ENCODE measurements around the gene LYPD5. TPM values are rescaled to one million over a fixed set of nuclear protein-coding genes. Genes with fewer than 3 reads are reported as not detected.
"Not testable (repeated sequence)": the region's sequence is repeated elsewhere in the genome, so short reads cannot be mapped to it uniquely, and the experiment has no call there.

Gene LYPD5
- not detected in 2 replicates for total RNA-seq (2014; rRNA removed; shearing (Covaris generic); ENCODE audit: low replicate concordance)

- no peaks in the 10 kb centered on the region for H3K9me3 ChIP-seq (ENCODE audit: low read length)
- H3K4me3 ChIP-seq (ENCODE audit: low read length), result no peak within 1 kb of the TSS
- no peaks in the 10 kb centered on the region for H3K4me1 ChIP-seq (ENCODE audit: low read length)
- DNase-seq, result no peak
- no peak within 1 kb of the TSS for H3K9ac ChIP-seq (ENCODE audit: low read length)
- H3K27ac ChIP-seq (ENCODE audit: low read length), result no peak within 1 kb of the TSS
- no peak within 1 kb of the TSS for H3K4me2 ChIP-seq (ENCODE audit: low read depth, low read length, poor library complexity, severe bottlenecking)
- no peaks in the 10 kb centered on the region for H3K79me2 ChIP-seq (ENCODE audit: low read length)
- no peaks in the 10 kb centered on the region for H4K20me1 ChIP-seq (ENCODE audit: insufficient read depth, low read depth, low read length)
- H2AFZ ChIP-seq (ENCODE audit: low read length), result no peak within 1 kb of the TSS
- no peaks in the 10 kb centered on the region for H3K9me2 ChIP-seq (replicated peaks; ENCODE audit: insufficient read depth, low read length)
- H3K36me3 ChIP-seq (ENCODE audit: insufficient read depth, low read length), result no peaks in the 10 kb centered on the region
- no peaks in the 10 kb centered on the region for H3K27me3 ChIP-seq (ENCODE audit: low read length)
These were observed at the start of gene LYPD5 for GRCh38 chr19:43802216-43802951. Gene LYPD5, minus strand, starts transcription at chr19:43802447. Its CDS starts 67 bp downstream, at chr19:43802380.

- DNase-seq, result no peak
- Histone ChIP-seq H3K4me2 (ENCODE audit: low read depth, low read length, poor library complexity, severe bottlenecking) (no peak overlapping the region), H3K4me3 (ENCODE audit: low read length) (no peak overlapping the region), H3K79me2 (ENCODE audit: low read length) (no peaks in the 10 kb centered on the region), H3K27me3 (ENCODE audit: low read length) (no peaks in the 10 kb centered on the region), H3K4me1 (ENCODE audit: low read length) (no peaks in the 10 kb centered on the region), H3K9ac (ENCODE audit: low read length) (no peak overlapping the region), H3K27ac (ENCODE audit: low read length) (no peak overlapping the region), H3K36me3 (ENCODE audit: insufficient read depth, low read length) (peaks cover 38% of the 10 kb centered on the region), H3K9me3 (ENCODE audit: low read length) (peaks cover 65% of the 10 kb centered on the region), H3K9me2 (replicated peaks; ENCODE audit: insufficient read depth, low read length) (no peaks in the 10 kb centered on the region), H4K20me1 (ENCODE audit: insufficient read depth, low read depth, low read length) (no peaks in the 10 kb centered on the region), H2AFZ (ENCODE audit: low read length) (no peak overlapping the region)
These were observed 46.6 kb upstream of the LYPD5 start for GRCh38 chr19:43848821-43849220.

GRCh38 chr19:43847884-43848283 is 45.6 kb upstream of the LYPD5 start:
- H3K79me2 ChIP-seq (ENCODE audit: low read length), result no peaks in the 10 kb centered on the region
- H3K27ac ChIP-seq (ENCODE audit: low read length), result no peak overlapping the region
- no peak overlapping the region for H3K4me2 ChIP-seq (ENCODE audit: low read depth, low read length, poor library complexity, severe bottlenecking)
- no peaks in the 10 kb centered on the region for H3K27me3 ChIP-seq (ENCODE audit: low read length)
- H3K36me3 ChIP-seq (ENCODE audit: insufficient read depth, low read length), result peaks cover 45% of the 10 kb centered on the region
- H3K9ac ChIP-seq (ENCODE audit: low read length), result no peak overlapping the region
- no peak for DNase-seq
- no peak overlapping the region for H3K4me3 ChIP-seq (ENCODE audit: low read length)
- no peaks in the 10 kb centered on the region for H3K4me1 ChIP-seq (ENCODE audit: low read length)
- no peaks in the 10 kb centered on the region for H3K9me2 ChIP-seq (replicated peaks; ENCODE audit: insufficient read depth, low read length)
- peaks cover 65% of the 10 kb centered on the region for H3K9me3 ChIP-seq (ENCODE audit: low read length)
- no peaks in the 10 kb centered on the region for H4K20me1 ChIP-seq (ENCODE audit: insufficient read depth, low read depth, low read length)
- H2AFZ ChIP-seq (ENCODE audit: low read length), result no peak overlapping the region

GRCh38 chr19:43847246-43847645 is 45.0 kb upstream of the LYPD5 start:
- Histone ChIP-seq H3K27ac (ENCODE audit: low read length) (no peak overlapping the region), H3K27me3 (ENCODE audit: low read length) (no peaks in the 10 kb centered on the region), H4K20me1 (ENCODE audit: insufficient read depth, low read depth, low read length) (no peaks in the 10 kb centered on the region), H3K9ac (ENCODE audit: low read length) (no peak overlapping the region), H3K9me3 (ENCODE audit: low read length) (peaks cover 60% of the 10 kb centered on the region), H3K4me2 (ENCODE audit: low read depth, low read length, poor library complexity, severe bottlenecking) (no peak overlapping the region), H3K36me3 (ENCODE audit: insufficient read depth, low read length) (peaks cover 50% of the 10 kb centered on the region), H3K9me2 (replicated peaks; ENCODE audit: insufficient read depth, low read length) (no peaks in the 10 kb centered on the region), H2AFZ (ENCODE audit: low read length) (no peak overlapping the region), H3K79me2 (ENCODE audit: low read length) (no peaks in the 10 kb centered on the region), H3K4me1 (ENCODE audit: low read length) (no peaks in the 10 kb centered on the region), H3K4me3 (ENCODE audit: low read length) (no peak overlapping the region)
- DNase-seq, result no peak

GRCh38 chr19:43842007-43842406 is 39.8 kb upstream of the LYPD5 start:
- Histone ChIP-seq H3K9me2 (replicated peaks; ENCODE audit: insufficient read depth, low read length) (no peaks in the 10 kb centered on the region), H3K79me2 (ENCODE audit: low read length) (no peaks in the 10 kb centered on the region), H3K9me3 (ENCODE audit: low read length) (peaks cover 31% of the 10 kb centered on the region), H3K4me2 (ENCODE audit: low read depth, low read length, poor library complexity, severe bottlenecking) (no peak overlapping the region), H3K4me1 (ENCODE audit: low read length) (no peaks in the 10 kb centered on the region), H3K4me3 (ENCODE audit: low read length) (no peak overlapping the region), H3K36me3 (ENCODE audit: insufficient read depth, low read length) (peaks cover 73% of the 10 kb centered on the region), H2AFZ (ENCODE audit: low read length) (no peak overlapping the region), H4K20me1 (ENCODE audit: insufficient read depth, low read depth, low read length) (no peaks in the 10 kb centered on the region), H3K27ac (ENCODE audit: low read length) (no peak overlapping the region), H3K27me3 (ENCODE audit: low read length) (no peaks in the 10 kb centered on the region), H3K9ac (ENCODE audit: low read length) (no peak overlapping the region)
- no peak for DNase-seq

GRCh38 chr19:43839139-43839538 is 36.9 kb upstream of the LYPD5 start:
- peaks cover 17% of the 10 kb centered on the region for H3K9me3 ChIP-seq (ENCODE audit: low read length)

GRCh38 chr19:43826787-43827754 is 24.8 kb upstream of the LYPD5 start, which contains the start of gene ZNF283:
Gene ZNF283, plus strand, starts transcription at chr19:43827321. Its CDS starts 6,184 bp downstream, at chr19:43833505.
- no peaks in the 10 kb centered on the region for H3K27me3 ChIP-seq (ENCODE audit: low read length)
- H3K4me1 ChIP-seq (ENCODE audit: low read length), result peaks cover 6% of the 10 kb centered on the region
- H4K20me1 ChIP-seq (ENCODE audit: insufficient read depth, low read depth, low read length), result no peaks in the 10 kb centered on the region
- peak within 1 kb of the TSS; percentile 94 for H2AFZ ChIP-seq (ENCODE audit: low read length)
- no peaks in the 10 kb centered on the region; the same call in 1 of the 2 replicates for H3K9me3 ChIP-seq (ENCODE audit: low read length)
- H3K27ac ChIP-seq (ENCODE audit: low read length), result no peak within 1 kb of the TSS
- peaks cover 30% of the 10 kb centered on the region for H3K36me3 ChIP-seq (ENCODE audit: insufficient read depth, low read length)
- H3K9ac ChIP-seq (ENCODE audit: low read length), result peak within 1 kb of the TSS; percentile 74
- no peaks in the 10 kb centered on the region for H3K9me2 ChIP-seq (replicated peaks; ENCODE audit: insufficient read depth, low read length)
- peak within 1 kb of the TSS; percentile 74 for H3K4me3 ChIP-seq (ENCODE audit: low read length)
- H3K4me2 ChIP-seq (ENCODE audit: low read depth, low read length, poor library complexity, severe bottlenecking), result peak within 1 kb of the TSS; percentile 79
- peak; percentile 91 for DNase-seq
- H3K79me2 ChIP-seq (ENCODE audit: low read length), result peaks cover 4% of the 10 kb centered on the region; the same call in 1 of the 2 replicates

More at GRCh38 chr19:43839139-43839538, 36.9 kb upstream of the LYPD5 start:
- Histone ChIP-seq H3K9me2 (replicated peaks; ENCODE audit: insufficient read depth, low read length) (no peaks in the 10 kb centered on the region), H3K4me2 (ENCODE audit: low read depth, low read length, poor library complexity, severe bottlenecking) (no peak overlapping the region), H3K79me2 (ENCODE audit: low read length) (no peaks in the 10 kb centered on the region), H3K27ac (ENCODE audit: low read length) (no peak overlapping the region), H3K4me1 (ENCODE audit: low read length) (no peaks in the 10 kb centered on the region), H2AFZ (ENCODE audit: low read length) (no peak overlapping the region), H3K9ac (ENCODE audit: low read length) (no peak overlapping the region), H3K27me3 (ENCODE audit: low read length) (no peaks in the 10 kb centered on the region), H3K4me3 (ENCODE audit: low read length) (no peak overlapping the region), H3K36me3 (ENCODE audit: insufficient read depth, low read length) (peaks cover 75% of the 10 kb centered on the region), H4K20me1 (ENCODE audit: insufficient read depth, low read depth, low read length) (no peaks in the 10 kb centered on the region)
- no peak for DNase-seq

- H3K9me3 ChIP-seq (ENCODE audit: low read length); H4K20me1 ChIP-seq (ENCODE audit: insufficient read depth, low read depth, low read length); H3K4me2 ChIP-seq (ENCODE audit: low read depth, low read length, poor library complexity, severe bottlenecking); H3K9ac ChIP-seq (ENCODE audit: low read length); H3K4me3 ChIP-seq (ENCODE audit: low read length); H3K4me1 ChIP-seq (ENCODE audit: low read length); DNase-seq; H2AFZ ChIP-seq (ENCODE audit: low read length); H3K27me3 ChIP-seq (ENCODE audit: low read length); H3K27ac ChIP-seq (ENCODE audit: low read length); H3K79me2 ChIP-seq (ENCODE audit: low read length); H3K9me2 ChIP-seq (replicated peaks; ENCODE audit: insufficient read depth, low read length): not testable (repeated sequence)
- peaks cover 14% of the 10 kb centered on the region for H3K36me3 ChIP-seq (ENCODE audit: insufficient read depth, low read length)
These were observed 22.3 kb upstream of the LYPD5 start for GRCh38 chr19:43824572-43824971.

All from Karpas-422 (cell line).